HL-60/S4 (cell line): ENCODE data around the gene SRGAP3.

Experiments
- in situ Hi-C: fragments of 300-500 bp; cut with MboI; formaldehyde crosslinking; loops from 2 replicates; pipeline ENCODE4 v1.14.3; 2022; ENCODE audit warnings: low sequenced_read_pairs

The SRGAP3 gene

GRCh38 chr3:8976540-8977182 is 272.8 kb downstream of the SRGAP3 start:
- in situ Hi-C loops = no loop called here

DNA sequence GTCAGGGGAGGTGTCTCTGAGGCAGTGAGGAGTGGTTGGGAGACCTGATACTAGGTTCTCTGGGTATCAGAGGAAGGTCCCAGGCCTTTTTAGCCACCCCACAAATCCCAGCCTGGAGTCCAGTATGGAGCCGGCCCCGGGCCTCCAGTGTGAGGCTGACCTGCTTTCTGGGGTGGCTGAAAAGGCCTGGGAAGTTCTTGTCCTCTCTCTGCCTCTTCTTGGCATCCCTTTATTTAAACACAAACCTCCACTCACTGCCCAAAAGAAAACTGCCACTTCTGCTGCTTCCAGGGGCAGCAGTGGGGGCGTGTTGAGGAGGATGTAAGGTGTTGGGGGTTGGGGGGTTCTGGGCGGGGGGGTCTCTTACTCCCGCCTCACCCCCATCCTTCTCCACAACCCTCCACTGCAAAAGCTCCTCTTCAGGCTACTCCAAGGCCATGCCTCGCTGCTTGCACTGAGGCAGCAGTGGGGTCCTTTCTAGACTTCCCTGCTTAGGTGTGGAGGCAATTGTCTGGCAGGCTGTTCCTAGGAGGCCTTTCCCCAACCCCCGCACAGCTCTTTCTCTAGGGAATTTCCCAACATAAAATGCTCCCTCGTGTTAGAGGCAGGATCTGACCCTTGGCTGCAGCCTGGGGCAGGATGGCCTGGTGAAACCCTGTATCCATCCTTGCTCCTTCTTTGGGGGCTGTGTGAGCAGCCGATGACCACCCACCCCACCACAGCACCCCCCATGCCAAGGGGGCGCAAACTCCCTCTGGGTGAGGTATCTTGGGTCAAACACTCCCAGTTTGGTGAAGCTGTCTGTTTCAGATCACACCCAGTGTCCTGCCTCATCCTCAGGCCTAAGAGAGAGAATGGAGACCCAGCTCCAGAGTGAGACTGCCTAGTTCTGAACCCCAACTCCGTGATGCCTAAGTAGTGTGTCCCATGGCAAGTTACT is 274.1 kb downstream of the SRGAP3 start:
- in situ Hi-C loops = no loop called here

DNA sequence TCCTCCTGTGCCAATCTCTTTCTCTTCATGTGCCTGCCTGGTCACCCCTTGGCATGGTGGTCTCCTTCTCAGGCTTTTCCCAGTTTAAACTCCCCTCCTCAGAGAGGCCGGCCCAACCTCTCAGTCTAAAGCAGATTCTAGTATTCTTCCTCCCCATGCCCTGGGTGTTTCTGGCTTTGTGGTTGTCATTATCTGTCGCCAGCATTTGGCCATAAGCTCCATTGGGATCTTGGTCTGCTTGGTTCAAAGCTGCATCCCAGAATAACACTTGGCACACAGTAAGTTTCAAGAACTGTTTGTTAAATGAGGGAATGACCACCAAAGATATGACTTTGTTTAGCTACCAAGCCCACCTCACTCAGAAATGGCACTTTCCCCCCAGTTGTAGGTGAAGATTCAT is 275.0 kb downstream of the SRGAP3 start:
- in situ Hi-C loops = loop anchor here (5.0 kb wide), 1 partner anchor 333 kb away; no protein-coding TSS in a partner anchor

DNA sequence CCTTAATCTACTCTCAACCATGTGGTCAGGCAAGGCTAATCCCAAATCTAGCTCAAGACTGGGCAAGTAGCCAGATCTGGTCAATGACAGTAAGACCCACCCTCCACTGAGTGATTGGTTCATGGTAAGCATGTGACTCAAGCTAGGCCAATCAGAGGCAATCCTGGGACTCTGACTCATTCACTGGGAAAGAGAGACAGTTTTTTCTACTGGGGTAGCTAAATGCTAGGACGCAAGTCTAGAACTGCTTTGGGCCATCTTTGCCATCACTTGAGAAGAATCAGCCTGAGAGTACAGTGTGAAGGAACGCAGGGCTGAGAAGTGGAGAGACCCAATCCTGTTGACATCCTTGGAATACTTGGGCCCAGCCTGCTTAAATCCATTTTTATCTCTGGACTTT is 276.8 kb downstream of the SRGAP3 start:
- in situ Hi-C loops = loop anchor here (5.0 kb wide), 1 partner anchor 335 kb away; no protein-coding TSS in a partner anchor

GRCh38 chr3:8970971-8971589 is 278.4 kb downstream of the SRGAP3 start:
- in situ Hi-C loops = loop anchor here (5.0 kb wide), 1 partner anchor 336 kb away; no protein-coding TSS in a partner anchor

- in situ Hi-C loops = no loop called here
Observed at GRCh38 chr3:8969241-8969640, 280.2 kb downstream of the SRGAP3 start.

GRCh38 chr3:8968375-8968882 is 281.0 kb downstream of the SRGAP3 start:
- in situ Hi-C loops = no loop called here

DNA sequence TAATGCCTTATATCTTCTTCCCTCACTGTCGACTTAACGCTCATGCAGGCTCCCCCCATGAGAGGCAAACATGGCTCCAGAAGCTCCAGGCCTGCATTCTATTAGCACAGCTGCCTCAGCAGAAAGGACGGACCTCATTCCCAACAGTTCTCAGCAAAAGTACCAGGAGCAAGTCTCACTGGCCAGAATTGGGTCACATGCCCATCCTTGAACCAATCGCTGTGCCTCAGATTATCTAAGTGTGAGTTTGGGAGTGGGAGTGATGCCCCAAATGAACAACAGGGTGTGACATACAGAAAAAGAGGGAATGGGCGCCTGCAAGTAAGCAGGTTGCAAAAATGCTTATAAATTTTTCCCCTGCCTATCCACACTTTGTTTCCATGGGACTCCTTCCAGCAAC is 281.9 kb downstream of the SRGAP3 start:
- in situ Hi-C loops = no loop called here

DNA sequence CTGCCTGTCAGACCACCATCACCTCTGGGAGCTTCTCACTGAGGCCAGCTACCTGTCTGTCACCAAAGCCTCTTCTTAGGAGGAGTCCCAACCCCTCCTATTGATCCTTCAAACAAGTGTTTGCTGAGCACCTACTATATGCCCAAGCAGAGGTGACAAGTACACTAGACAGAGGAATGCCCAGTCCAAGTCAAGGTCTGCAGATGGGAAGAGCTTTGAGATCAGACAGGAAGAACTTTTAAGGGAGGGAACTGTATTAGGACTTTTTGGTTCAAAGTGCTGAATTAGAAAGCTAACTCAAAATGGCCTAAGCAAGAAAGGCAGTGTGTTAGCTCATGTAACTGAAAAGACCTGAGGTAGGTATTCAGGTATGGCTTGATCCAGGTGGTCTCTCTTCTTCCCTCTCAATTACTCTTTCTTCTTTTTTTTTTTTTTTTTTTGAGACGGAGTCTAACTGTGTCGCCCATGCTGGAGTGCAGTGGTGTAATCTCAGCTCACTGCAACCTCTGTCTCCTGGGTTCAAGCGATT is 282.6 kb downstream of the SRGAP3 start:
- in situ Hi-C loops = no loop called here

DNA sequence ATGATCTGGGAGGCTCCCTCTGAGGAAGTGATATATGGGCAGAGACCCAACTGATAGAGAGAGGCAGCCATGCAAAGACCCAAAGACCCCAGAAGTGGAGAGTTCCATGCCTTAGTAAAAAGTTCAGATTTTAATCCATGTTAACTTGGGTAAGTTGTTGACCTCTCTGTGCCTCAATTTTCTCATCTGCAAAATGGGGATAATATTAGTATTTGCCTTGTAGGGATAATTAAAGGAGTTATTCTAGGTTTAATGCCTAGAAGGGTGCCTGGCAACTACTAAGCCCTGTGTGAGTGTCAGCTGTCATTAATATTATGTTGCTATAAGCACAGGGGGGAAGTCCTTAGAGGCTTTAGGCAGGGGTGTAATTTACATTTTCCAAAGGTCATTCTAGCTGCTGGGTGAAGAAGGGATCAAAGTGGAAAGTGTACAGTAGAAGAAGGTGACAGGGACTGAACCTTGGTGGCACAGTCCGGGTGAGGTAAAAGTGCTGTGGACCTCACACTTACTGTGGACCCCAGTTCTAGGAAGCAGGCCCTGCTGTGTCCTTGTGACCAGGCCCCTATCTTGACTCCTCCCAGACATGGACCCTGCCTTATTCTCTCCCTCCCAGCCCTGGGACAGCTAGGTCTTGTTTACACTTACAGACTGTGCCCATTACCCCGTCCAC is 283.2 kb downstream of the SRGAP3 start:
- in situ Hi-C loops = no loop called here

DNA sequence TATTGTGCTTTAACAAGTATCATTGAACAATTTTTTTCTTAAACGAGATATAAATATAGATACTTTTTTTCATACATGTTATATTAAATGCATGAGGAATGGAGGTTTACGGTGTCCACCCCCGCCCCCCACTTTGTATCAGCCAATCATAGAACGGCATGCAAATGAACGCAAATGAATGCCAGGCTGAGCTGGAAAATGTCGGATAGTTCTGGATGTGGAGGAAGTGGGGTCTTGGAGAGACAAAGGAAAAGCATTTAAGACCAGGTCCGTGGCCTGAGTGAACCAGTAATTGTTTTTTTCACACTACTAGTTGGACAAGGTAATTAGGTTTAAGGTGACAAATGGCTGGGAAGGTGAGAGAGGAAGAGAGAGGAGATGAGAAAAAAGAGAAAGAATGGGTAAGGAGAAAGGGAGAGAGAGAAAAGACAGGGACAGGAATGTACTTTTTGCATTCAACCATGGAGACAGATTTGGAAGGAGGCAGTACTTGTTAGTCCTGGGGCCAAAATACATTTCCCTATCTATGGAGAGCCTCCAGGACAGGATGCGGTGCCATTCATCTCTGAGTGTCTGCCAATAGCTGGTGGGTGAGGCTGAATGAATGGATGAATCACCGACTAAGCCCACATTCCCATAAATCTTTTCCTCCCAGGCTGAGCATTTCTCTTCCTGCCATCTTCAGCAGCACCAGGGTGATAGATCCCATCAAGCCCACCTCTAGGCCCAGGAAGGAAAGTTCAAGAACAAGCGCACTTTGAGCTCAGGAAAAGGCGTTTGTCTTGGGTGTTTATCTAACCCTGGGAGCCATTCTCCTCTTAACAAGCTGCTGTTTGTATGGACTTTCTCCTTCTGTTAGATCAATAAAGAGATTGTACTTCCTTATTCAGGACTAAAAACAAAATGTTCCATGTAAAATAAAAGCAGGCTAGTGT is 284.7 kb downstream of the SRGAP3 start:
- in situ Hi-C loops = no loop called here

DNA sequence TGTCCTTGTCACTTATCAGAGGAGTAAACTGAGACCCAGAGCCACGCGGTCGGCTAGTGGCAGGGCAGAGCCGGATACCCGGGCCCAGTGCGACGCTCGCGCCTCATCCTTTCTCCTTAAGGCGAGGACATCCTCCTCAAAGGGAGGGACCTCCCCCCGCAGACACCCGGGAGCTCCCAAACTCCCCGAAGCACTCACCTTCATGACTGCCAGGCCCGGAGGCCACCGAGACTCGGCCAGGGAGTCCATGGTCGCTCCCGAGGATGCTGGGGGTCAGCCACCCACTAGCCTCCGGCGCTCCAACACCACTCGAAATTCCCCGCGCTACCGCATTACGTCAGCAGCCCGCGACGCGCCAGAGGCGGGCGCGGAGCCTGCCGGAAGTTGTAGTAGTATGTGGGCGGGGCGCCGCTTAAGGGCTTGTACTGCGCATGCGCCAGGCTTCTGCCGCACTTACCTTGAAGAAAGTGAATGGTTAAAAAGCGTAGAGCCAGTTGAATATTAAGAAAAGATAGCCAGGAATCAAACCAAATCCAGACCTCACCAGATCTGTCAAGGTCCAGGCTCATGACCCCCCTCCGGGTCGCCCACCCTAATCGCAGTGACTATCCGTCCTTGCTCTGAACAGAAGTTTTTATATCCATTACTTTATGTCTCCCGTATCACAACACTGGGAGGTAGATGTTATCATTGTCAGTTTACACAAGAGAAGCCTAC is 286.2 kb downstream of the SRGAP3 start, which contains the start of gene RAD18:
Gene RAD18, minus strand, starts transcription at position 336 of the 717 bp plus-strand sequence. Its CDS starts 87 bp downstream, at position 249.
- in situ Hi-C loops = no loop called here

- in situ Hi-C loops = no loop called here
Observed at GRCh38 chr3:8962226-8962861, 287.1 kb downstream of the SRGAP3 start.

- in situ Hi-C loops = no loop called here
Observed at GRCh38 chr3:8959668-8960067, 289.8 kb downstream of the SRGAP3 start.

- in situ Hi-C loops = no loop called here
Observed at GRCh38 chr3:8954938-8955763, 294.3 kb downstream of the SRGAP3 start.

DNA sequence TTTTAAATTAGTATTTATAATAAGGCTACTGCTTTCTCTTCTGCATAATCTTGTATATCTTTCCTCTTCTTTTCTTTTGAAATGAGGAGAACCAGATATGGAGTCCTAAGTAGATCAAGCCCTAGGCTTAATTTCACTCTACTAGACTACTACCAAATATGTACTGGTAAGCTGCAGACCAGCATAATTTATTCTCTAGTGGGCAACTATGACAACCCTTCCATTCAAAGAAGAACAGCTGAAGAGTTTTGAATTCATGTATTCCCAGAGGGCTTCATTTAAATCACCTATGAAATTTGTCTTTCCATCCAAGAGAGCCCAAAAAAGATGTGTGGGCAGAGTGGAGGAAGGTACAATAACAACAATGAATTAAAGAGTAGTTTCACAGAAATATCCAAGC is 296.1 kb downstream of the SRGAP3 start:
- in situ Hi-C loops = no loop called here

DNA sequence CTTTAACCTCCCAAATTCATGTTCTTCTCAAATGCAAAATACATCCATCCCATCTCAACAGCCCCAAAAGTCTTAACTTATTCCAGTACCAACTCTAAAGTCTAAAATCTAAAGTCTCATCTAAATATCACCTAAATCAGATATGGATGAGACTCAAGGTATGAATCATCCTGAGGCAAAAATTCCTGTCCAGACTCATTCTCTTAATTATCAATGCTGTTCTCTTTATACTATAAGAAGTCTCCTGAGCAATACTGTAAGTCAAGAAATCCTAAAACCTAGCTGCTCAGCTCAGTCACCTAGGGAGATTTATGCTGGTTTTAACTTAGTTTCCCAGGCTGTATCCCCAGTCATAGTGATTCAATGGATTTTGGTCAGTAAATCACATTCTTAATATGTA is 297.3 kb downstream of the SRGAP3 start:
- in situ Hi-C loops = no loop called here
